SK-N-MC (cell line): ENCODE data around the gene QKI.

Experiments
- EZH2 ChIP-seq: fragments of 200-600 bp; sonication (generic); IDR thresholded peaks from one replicate; pipeline ENCODE4 v1.6.1; 2017; ENCODE audit warnings: antibody characterized with exemption
- FOXP2 ChIP-seq: optimal IDR thresholded peaks from 2 replicates; pipeline ENCODE3; 2011; ENCODE audit warnings: mild to moderate bottlenecking, moderate library complexity; ENCODE audit not compliant: insufficient read depth; ENCODE audit errors: extremely low read length, control extremely low read depth
- POLR2AphosphoS5 ChIP-seq: IDR thresholded peaks from 2 replicates; pipeline ENCODE4 v1.6.1; 2012; ENCODE audit warnings: mild to moderate bottlenecking, low read depth, low read length, borderline replicate concordance

GRCh38 chr6:163489584-163489983 is 75.1 kb downstream of the QKI start:
- TF ChIP-seq EZH2, result no peak
- TF ChIP-seq FOXP2, result no peak
- no peak for TF ChIP-seq POLR2AphosphoS5
